Renal cortical epithelial cell (primary cell): Measurements from ENCODE around the gene LSM3. TPM values are rescaled to one million over a fixed set of nuclear protein-coding genes. Genes with fewer than 3 reads are reported as not detected.

ENCODE experiments used
- DNase-seq: peaks from one replicate; pipeline ENCODE4 v3.0.0-alpha.2; 2011; ENCODE audit warnings: low read depth
- total RNA-seq: library from RNA; depleted of rRNA; stranded (reverse); fragments of >200 nt; gene quantifications from 2 replicates; pipeline ENCODE4 v1.2.3, GENCODE V29; 2014

LSM3 gene
- total RNA-seq, 1 donor from 2014 or later: 10.4 TPM

- no peak for DNase-seq
Measured at GRCh38 chr3:14157951-14158350, 20.7 kb upstream of the LSM3 start.

DNA sequence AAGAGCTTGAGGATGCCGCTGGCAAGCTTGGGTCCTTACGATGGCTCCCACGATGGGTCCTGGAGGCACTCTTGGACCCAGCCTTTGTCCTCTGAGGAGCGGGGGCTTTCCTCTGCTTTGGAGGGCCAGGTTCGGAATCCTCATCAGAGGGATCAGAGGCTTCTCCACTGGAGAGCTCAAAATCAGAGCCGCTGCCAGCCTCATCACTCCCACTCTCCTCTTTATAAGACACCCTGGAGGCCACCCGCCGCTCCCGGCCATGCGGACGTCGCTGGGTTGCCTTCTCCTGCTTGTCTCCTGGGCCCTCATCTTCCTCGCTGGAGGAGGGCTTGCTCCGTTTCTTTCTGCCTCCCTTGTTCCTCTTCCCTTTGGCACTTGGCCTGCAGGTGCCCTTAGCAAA is 20.2 kb upstream of the LSM3 start:
- no peak for DNase-seq

- DNase-seq: no peak
Measured at GRCh38 chr3:14159426-14159825, 19.2 kb upstream of the LSM3 start.

GRCh38 chr3:14161282-14161681 is 17.3 kb upstream of the LSM3 start:
- no peak for DNase-seq

DNA sequence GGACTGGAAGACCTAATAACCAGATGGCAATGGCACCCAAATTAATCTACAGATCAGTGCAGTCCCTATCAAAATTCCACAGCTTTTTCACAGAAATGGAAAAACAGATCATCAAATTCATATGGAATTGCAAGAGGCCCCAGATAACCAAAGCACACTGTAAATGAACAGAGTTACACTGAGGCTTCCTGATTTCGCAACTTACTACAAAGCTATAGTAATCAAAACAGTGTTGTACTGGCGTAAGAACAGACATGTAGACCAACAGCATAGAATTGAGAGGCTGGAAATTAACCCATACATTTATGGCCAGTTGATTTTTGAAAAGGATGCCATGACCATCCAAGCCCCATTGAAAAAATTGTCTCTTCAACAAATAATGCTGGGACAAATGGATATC is 16.4 kb upstream of the LSM3 start:
- DNase-seq: no peak

DNA sequence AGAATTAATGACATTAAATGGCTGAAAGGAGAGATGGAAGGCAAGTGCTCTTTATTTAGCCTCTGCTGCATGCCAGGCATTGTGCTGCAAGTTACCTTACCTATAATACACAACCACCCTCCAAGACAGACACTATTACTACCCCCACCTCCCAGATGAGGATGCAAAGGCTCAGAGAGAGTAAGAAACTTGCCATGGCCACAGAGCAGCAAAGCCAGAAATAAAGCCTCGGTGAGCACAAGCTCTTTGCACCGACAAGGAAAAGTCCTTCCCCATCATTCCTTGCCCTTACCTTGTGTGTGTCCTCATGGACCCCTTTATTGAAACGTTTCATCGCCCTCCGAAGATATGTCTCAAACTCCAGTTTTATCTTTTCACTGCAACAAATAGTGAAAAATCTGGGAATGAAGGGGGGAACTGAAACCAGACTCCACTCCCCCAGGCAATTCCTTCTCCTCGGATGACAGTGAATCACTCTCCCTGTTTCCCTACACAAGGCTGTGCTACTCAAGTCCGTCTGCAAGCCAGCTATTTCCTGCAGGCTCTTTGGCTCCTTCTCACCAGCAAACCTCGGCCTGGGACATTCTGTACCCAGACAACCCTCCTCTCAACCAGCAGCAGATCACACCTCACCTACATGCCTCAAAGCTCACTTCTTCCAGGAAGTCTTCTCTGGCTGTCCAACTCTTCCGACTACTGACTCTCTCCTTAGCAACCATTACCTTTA is 11.6 kb upstream of the LSM3 start:
- no peak for DNase-seq

GRCh38 chr3:14169435-14169834 is 9.2 kb upstream of the LSM3 start:
- no peak for DNase-seq

DNA sequence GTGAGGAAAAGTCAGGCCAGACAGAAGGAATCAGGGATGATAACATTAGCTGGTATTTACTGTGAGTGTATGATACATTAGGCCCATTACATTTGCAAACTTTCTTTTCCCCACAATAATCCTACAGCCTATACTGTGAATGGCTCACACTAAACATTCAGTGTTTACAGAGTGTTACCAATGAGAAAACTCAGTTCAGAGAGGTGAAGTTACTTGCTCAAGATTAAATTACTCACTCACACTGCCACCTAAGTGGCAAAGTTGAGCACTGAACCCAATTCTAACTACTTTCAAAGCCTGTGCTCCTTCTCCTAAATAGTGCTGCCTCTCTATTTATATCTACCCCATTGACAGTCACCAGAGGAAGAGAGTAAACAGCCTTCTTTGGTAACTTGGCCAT is 8.7 kb upstream of the LSM3 start:
- no peak for DNase-seq

DNA sequence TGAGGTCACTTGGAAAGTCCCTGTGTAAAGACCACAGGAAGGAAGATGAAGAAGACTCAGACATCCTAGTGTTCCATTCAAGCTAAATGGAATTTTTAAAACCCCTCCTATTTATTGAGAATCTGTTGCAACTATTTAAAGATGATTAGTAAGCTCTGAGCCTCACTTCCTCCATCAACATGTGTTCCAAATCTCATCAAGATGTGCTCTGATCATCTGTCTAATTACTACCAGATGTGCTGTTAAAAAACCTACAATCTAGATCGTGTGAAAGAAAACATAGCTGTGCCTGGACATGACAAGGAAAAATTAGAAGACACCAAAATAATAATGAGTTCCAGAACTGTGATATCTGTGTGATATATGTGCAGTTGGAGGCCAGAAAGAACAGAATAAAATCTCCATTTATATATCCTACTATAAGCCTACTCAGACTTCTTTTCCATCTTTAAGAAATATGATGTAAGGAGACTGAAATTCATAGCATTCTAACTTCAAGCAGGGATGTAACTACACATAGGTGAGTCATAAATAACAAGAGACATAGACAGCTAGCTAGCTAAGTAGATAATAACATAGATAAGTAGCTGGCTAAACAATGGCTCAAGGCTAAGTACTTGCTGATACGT is 8.0 kb upstream of the LSM3 start:
- peak; percentile 13 for DNase-seq

GRCh38 chr3:14172496-14172895 is 6.1 kb upstream of the LSM3 start:
- no peak for DNase-seq

DNA sequence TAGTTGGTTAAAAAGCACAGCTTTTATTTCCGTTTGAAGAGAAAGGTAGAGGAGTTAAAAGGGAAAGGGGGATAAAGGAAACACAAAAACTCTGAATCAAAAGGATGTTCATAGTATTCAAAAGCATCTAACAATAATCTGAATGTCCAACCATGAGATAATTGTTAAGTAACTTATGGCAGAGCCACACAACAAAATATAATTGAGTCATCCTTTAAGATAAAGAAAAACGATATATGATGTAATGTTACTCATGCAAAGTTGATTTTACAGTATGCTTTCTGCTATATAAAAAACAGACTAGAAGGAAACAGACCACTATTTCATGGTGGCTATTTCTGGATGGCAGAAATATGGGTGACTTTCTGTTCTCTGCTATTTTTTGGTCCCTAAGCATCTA is 4.1 kb upstream of the LSM3 start:
- DNase-seq: no peak

- DNase-seq: peak; percentile 44
Measured at GRCh38 chr3:14175383-14176037, 3.1 kb upstream of the LSM3 start.

DNA sequence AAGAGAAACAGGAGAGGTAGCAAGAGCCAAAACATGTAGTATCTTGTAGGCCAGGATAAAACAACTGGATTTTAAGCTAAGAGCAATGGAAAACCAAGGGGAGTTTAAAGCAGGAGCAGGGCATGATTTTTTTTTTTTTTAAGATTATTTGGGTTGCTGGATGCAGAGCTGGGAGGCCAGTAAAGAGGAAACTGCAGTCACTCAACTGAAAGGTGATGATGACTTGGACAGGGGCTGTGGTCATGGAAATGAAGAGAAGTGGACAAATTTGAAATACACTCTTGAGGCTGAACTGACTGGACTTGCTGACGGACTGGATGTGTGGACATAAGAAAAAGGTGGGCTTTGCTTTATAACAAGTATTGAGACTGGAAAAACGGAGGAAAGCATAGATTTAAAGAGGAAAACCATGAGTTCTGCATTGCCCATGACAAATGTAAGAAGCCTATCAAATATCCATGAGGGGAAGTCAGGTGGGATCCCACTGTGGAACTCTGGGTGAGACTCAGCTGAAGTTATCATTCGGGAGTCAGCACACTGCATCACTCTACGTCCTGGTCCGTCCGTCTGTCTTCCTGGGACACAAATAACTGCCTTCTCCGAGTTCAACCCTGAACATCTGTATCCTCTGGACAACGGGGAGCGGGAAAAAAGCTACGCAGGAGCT is 904 bp upstream of the LSM3 start:
- no peak for DNase-seq

GRCh38 chr3:14179114-14179465 is 473 bp downstream of the LSM3 start:
- DNase-seq: no peak

DNA sequence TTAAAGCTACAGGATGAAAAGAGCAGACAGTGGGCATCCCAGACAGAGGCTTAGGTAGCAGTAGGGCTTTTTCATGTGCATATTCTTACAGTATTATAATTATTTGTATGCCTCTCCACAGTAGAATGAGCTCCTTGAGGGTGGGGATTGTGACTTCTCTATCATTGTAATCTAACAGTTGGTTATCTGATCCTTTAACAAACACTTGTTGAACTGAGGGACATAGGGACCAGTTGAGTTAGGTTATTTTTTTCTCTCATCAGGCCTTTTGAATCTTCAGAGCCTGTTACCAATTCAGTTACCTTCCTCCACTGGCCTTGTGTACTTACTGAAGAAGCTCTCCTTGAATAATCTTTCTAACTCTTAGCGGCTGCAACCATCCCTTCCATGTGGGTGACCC is 1.2 kb downstream of the LSM3 start:
- no peak for DNase-seq

- no peak for DNase-seq
Measured at GRCh38 chr3:14181253-14181652, 2.6 kb downstream of the LSM3 start.

GRCh38 chr3:14183015-14183577 is 4.5 kb downstream of the LSM3 start:
- DNase-seq: no peak

GRCh38 chr3:14186854-14187458 is 8.3 kb downstream of the LSM3 start:
- DNase-seq: no peak

GRCh38 chr3:14188041-14188754 is 9.6 kb downstream of the LSM3 start:
- DNase-seq: no peak

DNA sequence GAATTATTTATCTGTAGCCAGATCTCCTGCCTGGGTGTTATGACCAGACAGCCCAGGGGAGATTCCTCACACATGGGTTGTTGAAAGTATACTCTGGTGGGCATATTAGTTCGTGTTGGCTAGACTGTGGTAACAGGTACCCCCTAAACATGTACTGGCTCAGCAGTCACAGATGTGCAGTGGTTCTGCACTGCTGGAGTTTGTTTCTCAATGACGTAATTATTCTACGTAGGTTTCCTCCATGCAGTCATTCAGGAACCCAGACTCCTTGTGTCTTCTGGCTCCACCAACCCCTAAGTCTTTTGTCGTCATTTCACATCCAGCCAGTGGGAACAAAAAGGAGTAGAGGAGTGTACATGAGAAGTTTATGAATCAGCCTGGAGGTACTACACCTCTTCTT is 16.2 kb downstream of the LSM3 start:
- DNase-seq: no peak

- no peak for DNase-seq
Measured at GRCh38 chr3:14199641-14200040, 21.0 kb downstream of the LSM3 start.
